NCI-H446 treated with DMSO at 0.1 percent for 48 hours (cell line): Measurements from ENCODE around the gene KCNJ6.

Experiments used
- DNase-seq: peaks from one replicate; lab custom pipeline; 2025; lab: John Stamatoyannopoulos, UW

Gene KCNJ6

DNA sequence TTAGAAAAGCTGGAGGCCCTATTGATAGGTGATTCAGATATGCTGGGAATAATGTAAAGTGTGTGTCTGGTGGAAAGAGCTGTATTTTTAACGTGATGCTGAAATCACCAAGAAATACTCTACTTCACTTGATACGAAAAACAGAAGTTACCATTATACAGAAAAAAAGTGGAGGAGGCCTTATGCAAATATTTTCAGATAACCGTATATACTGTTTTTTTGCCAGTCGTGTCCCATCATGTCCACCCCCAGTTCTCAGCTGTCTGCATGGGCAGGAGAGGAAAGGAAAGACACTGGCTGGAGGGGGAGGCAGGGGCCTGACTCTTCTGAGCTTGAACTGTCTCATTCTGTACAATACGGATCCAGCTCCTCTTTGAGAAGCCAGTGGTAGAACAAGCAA, 51.1 kb downstream of the KCNJ6 start:
- DNase-seq: no peak

DNA sequence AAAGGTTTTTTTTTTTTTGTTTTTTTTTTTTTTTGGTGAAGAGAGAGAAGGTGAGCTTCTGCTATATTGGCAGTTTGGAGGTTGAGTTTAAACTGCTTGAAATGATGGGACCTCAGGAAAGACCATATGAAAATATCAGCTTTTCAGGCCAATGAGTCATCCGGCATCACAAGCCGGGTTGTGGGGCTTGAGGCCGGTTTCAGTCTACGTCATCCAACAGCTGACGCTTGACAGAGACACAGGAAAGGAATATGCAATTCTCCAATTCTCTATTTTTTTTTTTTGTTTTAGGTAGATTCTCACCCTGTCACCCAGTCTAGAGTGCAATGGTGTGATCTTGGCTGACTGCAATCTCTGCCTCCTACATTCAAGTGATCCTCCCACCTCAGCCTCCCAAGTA, 52.4 kb downstream of the KCNJ6 start:
- DNase-seq: peak; percentile 30

DNA sequence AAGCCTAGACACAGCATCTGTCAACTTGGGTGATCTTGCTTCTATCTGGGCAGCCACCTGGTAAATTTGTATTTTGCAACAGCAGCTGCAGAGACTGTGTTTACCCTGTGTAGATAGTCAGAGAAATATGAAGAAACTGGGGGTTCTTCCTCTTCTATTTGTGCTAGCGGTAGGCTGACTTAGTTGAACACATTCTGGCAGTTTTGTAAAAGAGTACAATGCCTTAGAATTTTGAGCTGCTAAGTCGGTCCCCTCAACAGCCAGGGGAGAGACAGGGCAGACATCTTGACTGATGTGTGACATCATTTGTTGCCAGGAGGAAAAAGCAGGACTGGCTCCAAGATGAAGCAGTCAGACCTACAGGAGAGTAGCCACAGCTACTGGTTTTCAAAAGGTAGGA, 53.7 kb downstream of the KCNJ6 start:
- DNase-seq: peak; percentile 77

DNA sequence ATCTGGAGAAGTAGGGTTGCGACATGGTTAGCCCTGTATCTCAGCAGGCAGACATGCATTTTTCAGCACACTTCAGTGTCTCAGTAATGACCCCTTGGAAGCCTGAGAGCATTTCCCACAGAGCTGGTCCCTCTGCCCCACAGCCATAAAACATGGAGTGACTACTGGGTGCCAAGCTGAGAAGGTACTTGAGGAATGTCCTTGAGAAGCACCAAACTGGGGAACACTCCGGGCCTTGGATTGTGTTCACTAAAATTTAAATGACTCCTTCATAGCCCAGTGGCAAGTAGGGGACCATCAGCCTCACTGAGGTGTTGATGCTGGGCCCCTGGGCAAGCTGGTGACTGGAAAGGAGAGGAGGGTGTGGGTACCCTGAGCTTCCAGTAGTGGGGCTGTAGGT, 54.7 kb downstream of the KCNJ6 start:
- DNase-seq: no peak

DNA sequence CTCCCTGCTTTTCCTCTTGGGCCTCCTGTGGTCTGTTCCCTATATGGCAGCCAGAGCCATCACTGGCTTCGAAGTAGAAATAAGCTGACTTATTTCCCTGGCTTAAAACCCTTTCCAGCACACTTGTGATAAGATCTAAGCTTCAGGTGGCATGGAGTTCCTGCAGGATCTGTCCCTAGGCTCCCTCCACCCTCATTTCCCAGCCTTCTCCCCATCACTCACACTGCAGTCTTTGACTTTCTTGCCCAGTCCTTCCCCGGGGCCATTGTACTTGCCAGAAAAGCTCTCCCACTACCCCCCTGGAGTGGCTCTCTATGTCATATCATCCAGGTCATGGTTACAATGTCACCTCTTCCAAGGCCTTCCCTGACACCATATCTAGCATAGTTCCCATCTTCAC, 55.8 kb downstream of the KCNJ6 start:
- DNase-seq: no peak

DNA sequence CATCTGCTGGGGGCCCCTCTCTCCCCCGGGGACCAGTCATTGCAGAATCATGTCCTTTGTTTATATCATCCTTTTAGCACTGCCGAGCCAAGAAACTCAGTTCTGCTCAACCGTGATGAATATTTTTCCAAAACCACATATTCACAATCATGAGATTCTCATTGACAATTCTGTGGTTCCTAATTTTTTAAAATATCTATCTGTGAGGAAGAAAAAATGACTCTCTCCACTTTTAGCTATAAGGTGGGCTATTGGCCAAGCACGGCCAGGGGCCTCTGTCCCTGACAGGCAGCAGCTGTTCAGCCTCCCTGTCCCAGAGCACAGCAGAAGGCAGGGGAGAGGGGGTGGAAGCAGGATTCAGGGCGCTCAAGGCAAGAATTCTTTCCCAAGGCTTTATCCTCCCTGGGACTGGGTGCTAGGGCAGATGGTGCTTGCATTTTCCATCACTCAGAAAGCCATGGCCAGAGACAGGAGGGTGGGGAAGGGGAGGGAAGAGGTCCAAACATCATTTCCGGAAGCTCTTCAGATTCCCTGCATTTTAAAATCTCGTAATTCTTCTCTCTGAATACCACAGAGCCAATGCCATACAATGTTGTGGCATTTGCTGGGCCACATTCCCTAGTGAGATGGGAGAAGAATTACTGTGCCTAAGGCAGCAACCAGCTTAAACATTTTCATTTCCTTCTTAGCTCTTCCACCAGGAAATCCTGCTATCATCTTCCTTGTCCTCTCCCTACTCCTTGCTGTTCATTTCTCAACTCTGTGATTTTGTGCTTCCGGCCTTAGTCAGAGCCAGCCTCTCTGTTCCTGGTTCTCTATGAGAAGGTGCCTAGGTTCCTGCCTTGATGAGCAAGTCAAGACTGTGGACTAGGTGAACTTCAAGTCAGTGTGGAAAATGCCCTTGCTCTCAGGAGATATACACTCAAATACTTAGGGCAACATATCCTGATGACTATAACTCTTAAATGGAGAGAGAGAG, 60.3 kb downstream of the KCNJ6 start:
- DNase-seq: peak; percentile 97

DNA sequence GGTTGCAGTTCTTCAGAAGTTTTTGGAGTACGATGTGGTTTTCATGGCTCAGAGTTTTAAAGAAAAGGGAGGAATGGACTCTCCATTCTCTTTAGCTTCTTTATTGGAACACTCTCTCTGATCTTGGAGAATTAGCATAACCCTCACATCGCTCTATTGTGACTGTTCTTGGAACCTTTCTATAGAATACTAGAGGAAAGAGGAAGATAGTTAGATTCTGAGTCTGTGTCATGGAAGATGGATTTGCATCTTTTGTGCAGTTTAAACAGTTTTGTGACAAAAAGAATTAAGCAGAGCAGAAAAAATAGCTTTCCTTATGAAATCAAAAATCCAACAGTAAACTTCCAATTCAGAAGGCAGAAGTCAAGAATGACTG, 61.0 kb downstream of the KCNJ6 start:
- DNase-seq: no peak

DNA sequence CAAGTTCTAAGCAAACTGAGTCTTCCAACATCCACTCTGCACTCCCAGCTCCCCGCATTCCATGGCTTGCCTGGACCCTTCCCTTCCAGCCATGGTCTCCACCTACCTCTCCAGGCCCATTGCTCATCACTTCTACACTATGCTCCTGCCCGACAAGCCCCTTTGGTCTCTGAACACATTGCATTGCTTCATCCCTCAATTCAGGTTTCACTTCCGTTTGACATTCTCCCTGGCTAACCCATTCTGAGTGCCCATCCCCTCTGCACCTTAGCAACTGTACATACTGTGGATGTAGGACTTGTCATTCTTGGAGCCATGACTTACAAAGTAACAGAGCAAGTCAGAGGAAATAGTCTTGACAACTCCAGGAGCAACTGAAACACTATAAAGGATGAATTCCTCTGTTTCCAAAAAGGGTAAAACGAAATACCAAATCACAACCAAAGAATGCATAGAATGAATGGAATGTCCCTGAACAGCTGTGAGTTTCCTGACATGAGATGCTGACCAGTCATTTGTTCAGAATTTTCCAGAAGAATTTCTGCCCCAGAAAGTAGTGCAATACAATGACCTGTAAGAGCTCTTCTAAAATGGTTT, 66.7 kb downstream of the KCNJ6 start:
- DNase-seq: no peak

DNA sequence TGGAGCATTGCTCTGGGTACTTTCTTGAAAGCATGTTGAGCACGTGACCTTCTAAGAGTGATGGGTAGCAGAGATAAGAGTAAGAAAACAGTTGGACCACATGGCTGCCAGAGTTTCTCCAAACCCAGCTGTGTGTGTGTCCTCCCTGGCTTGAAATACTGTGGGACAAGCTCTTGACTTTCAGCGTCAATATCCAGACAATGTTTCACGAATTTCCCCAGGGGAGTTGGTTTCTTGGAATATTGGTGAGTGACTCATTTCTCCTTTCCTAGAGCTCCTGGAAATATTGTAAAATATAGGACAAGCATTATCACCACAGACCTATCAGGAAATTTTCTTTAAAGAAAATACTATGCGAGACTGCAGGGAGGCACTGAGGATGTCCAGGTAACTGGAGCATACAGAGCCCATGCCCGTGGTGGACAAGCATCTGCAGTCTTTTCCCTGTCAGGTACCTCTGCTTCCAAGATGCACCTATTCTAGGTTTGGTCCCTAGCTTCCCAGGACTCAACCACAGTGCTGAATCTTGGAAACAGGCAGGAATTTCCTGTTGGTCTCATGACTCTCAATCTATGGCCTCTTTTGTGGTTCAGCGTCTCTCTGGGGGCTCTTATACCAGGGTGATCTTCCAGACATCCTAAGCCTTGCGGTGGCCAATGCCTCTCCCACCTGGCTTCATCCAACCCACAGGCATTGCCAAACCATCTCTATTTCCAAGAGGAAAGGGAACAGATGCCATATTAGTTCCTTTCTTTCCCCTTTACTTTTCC, 67.4 kb downstream of the KCNJ6 start:
- DNase-seq: no peak

DNA sequence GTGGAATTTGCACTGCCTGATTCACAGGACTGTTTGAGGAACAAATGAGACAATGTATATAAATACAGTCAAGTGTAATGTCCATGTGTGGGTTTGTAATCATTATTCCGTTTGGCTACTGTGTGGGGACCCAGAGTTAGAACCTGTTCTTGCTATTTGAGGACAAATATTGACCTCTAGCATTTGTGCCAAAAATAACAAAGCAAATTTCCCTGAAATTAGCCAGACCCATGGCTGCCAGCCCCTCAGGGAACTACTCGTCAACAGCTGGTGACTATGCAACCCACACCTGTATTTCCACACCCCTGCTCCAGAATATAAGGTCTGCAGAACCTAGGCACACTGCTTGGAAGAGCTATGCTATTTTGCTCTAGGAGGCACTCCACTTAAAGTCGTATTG, 70.7 kb downstream of the KCNJ6 start:
- no peak for DNase-seq

DNA sequence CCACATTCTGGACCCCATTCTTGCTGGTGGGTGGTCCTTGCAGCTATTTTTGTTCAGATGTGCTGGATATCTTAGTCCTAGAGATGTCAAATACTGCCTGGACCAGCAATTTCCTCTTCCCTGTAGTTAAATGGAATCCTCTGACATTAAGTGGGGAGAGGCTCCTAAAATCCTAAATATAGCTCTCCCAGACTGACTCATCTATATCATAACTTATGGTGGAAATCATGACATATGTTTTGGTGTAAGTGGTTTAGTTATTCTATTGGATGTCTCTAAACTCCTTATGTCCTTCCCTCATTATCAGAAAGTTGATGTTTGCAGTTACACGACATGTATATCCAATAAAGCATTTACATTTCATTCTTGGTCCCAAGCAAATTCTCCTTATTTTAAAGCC, 73.1 kb downstream of the KCNJ6 start:
- no peak for DNase-seq

DNA sequence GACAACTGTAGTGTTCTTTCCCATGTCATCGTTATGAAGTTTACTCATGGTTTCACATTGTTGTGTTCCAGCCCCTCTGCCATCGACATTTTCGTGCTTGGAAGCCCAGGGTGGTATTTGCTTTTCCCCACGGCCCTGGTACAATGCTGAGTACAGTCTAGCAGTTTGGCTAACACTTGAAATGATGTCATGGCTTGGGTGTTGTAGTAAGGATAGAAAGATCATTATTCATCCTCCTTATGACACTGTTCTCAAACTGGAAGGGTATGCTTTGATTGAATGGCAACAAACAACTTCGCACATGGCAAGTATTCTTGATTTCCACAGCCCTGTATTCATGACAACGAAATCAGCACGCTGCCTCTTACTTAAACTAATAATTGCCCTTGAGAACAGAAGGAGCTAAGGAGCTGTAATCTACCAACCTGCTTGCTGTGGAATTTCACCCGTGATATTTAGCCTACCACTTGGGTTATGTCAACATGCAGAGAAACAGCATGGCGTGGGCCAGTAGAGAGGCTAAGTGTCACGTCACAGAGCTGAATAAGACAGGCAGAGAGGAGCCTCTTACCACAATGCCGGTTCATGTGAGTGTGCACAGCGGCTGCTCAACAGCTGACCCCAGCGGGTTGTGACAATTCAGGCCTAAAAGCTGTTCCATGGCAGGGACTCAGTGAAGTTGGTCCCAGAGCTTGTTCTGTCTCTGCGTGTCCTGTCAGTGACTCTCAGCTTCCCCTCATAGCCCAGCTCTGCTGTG, 73.9 kb downstream of the KCNJ6 start:
- DNase-seq: peak; percentile 37

DNA sequence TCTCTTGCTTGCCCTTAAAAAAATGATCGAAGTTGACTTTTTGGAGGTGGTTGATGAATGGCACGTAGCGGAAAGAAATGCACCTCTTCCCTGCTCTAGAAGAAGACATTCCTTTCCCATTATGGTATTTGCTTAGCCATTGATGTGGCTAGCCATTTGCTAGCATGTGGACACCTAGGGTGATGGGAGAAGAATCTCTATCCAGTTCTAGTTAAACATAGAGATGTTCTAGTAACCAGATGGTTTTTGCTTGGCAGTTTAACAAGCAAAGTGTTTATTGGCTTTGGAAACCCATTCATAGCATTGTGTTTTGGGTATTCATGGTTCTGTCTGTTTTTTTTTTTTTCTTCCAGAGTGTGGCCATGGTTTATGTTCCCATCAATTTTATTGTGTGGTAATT, 78.9 kb downstream of the KCNJ6 start:
- DNase-seq: peak; percentile 68

DNA sequence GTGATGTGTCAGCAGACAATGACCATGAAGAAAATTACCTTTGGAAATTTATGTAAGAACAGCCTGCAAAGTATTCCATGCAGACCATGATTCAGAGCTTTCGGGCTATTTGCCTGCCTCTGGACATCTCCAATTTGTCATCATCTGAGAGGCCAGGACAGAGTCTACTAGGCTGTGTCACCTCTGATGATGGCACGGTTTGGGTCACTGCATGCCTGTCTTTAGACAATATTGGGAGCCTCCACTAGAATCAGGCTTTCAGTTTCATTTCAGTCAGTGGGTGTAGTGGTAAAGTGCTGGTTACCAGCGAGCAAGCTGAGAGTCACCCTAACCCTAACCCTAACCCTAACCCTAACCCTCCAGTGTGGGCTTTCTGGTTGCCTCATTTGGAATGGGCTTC, 80.8 kb downstream of the KCNJ6 start:
- no peak for DNase-seq

DNA sequence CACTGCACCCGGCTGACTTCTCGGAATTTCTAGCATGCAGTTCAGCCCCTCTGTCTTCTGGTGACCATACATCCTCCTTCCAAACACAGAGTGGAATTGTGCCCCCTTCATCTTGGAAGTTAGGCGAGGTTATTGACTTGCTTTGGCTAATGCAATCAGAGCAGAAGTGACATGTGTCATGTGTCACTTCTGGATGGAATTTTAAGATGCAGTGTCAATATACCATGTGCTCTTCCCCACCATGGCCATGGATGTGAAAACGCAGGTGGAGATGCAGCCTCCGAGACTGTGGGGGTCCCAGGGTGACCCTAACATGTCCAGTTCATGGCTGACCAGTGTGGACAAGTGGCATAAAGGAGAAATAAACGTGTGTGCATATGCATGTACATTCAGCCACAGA, 83.0 kb downstream of the KCNJ6 start:
- no peak for DNase-seq

DNA sequence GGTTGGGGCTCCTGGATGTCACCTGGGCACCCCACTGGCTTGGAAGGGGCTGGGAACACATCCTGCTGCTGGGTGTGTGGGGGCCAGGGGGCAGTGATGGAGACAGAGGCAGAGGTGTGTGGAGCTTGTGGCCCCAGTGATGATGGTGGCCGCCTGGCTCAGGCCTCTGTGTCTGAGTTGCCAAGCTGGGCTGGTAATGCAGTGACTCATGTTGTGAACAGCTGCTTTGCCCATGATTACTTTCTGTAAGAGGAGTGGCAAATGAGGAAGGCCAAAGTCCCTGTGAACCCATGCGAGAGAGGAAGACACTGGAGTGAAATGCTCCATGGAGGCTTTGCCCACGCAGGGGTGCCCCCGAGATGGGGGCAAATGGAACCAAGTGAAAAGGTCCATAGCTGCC, 86.8 kb downstream of the KCNJ6 start:
- peak; percentile 90 for DNase-seq

DNA sequence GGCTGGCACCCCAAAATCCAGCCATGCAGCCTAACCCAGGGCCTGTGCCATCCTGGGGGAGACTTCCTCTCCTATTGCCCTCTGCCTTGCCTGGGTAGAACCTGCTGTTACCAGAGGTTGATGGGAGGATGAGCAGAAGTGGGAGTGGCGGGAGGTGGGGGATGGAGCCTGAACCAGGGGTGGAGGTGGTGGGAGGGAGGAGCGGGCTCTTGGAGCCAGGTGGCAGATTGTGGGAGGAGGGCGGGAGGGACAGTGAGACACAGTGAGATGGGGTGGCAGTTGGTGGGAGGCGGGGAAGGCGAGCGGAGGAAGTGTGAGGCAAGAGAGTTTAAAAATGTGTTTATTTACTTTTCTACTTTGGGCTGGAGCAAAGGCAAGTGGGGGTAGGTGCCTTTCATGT, 87.3 kb downstream of the KCNJ6 start:
- peak; percentile 86 for DNase-seq

DNA sequence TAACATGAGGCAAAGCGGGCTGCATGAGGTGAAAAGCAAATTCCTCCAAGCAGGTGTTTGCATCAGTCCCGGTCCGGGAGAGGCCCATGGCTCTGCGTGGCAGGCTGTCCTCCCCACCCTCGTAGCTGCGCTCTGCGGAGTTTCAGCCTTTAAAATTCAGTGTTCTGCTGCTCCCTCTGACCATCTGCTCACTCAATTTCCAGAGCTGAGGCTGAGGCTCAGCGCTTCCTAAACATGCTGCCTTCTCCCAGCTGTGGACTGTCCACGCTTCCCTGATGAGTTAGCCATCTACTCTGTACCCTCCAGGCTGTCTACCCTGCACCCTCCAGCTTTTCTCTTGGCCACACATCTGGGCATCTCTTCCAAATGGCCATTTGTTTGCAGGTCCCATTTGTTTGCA, 87.7 kb downstream of the KCNJ6 start:
- DNase-seq: peak; percentile 73

DNA sequence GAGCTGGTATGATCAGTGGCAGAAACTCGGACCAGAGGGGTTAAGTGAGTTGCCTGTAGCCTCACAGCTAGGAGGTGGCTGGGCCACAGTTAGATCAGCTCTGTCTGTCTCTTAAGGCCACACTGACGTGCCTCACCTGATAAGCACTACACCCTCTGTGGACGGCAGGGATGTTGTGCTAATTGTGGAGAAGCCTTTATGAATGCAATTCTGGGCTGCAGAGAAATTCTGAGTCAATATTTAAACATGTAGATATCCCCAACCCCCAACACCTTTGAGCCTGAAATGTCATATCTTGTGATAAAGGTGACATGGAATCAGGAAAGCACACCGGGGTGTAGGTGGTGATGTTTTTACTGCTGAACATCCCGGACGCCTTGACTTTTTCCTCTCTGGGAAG, 88.3 kb downstream of the KCNJ6 start:
- no peak for DNase-seq

DNA sequence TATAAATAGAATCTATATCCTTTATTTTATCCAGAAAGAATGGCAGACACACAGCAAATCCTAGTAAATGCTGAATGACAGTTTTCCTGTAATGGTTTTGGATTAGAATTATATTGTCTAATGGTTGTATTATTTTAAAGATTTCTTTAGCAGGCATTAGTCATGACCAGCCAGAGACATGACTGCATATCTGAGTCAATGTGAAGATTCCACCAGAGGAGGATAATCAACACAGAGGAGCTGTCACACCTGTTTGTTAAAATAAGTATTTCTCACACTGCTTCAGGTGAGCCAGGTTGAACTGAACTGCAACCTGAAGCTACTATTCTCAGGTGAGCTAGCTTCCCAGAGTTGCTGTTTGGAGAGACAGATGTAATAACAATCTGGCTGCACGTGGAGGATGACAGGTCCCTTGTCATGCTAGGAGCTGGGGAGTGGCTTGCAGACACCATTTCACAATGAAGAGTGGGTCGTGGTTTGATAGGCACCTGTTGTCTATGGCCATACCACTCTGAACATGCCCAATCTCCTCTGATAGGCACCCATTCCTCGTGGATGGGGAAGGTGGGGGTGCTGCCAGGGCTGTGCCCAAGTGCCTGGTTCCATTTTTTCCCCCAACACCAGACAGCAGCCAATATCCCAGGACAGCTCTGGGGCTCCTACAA, 94.3 kb downstream of the KCNJ6 start:
- no peak for DNase-seq

DNA sequence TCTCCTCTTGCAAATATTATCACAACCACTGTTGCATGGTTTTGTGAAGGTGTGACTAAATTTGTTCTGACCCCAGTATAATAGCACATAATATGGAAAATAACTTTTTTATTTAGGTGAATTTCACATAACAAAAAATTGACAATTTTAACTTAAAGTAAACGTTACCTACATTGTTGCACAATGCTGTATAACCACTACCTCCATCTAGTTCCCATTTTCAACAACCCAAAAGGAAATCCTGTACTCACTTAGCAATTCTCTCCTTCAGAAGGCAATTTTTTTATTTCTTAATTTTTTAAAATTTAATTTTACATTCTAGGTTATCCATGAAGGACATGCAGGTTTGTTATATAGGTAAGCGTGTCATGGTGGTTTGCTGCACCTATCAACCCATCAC, 95.2 kb downstream of the KCNJ6 start:
- DNase-seq: no peak

DNA sequence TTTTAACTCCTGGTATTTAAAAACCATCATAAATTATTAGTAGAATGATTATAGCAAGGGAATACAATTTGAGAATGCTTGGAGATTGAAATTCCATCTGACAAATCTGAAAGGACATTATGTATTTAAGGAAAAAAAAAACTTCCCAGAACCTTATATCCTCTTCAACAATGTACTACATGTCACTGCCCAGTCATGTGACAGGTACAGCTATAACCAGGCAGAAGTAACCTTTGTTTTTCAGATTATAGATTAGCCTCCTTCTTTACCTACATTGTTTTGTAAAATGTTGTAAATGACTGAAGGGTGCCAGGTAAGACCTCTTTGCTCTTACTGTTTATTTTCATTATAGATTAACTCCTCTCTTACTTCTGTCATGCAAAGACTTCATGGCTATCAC, 96.9 kb downstream of the KCNJ6 start:
- DNase-seq: no peak
